ENCODE results near the gene ZBTB20.

GRCh38 chr3:114566767-114567166 lies 580.3 kb downstream of the ZBTB20 start:
- TF ChIP-seq GABPA (IDR thresholded peaks at IDR 0.05; ENCODE audit: low read depth) (no peak), RFX5 (IDR thresholded peaks at IDR 0.05; ENCODE audit: low read depth, low read length) (no peak), USF1 (IDR thresholded peaks at IDR 0.05; ENCODE audit: borderline replicate concordance, extremely low read length, insufficient read depth, low read depth, low read length) (no peak), POLR2A (IDR thresholded peaks at IDR 0.05; ENCODE audit: low read depth, low read length) (no peak), MYC (IDR thresholded peaks at IDR 0.05; ENCODE audit: insufficient read depth, insufficient read length, insufficient replicate concordance, low read length, severe bottlenecking) (no peak)
- TF ChIP-seq, protein P1, sequence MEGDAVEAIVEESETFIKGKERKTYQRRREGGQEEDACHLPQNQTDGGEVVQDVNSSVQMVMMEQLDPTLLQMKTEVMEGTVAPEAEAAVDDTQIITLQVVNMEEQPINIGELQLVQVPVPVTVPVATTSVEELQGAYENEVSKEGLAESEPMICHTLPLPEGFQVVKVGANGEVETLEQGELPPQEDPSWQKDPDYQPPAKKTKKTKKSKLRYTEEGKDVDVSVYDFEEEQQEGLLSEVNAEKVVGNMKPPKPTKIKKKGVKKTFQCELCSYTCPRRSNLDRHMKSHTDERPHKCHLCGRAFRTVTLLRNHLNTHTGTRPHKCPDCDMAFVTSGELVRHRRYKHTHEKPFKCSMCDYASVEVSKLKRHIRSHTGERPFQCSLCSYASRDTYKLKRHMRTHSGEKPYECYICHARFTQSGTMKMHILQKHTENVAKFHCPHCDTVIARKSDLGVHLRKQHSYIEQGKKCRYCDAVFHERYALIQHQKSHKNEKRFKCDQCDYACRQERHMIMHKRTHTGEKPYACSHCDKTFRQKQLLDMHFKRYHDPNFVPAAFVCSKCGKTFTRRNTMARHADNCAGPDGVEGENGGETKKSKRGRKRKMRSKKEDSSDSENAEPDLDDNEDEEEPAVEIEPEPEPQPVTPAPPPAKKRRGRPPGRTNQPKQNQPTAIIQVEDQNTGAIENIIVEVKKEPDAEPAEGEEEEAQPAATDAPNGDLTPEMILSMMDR (IDR thresholded peaks at IDR 0.05 in 2 of 3, conservative IDR thresholded peaks at IDR 0.05 in 1 of 3; ENCODE audit: control insufficient read depth in 2 of 3, extremely low read depth in 1 of 3, insufficient read depth in 1 of 3, low read depth in 3 of 3, low read length in 3 of 3): no peak
